ENCODE data around the gene NADK2.
"Not testable (repeated sequence)": the region's sequence is repeated elsewhere in the genome, so short reads cannot be mapped to it uniquely, and the experiment has no call there.

Gene NADK2

DNA sequence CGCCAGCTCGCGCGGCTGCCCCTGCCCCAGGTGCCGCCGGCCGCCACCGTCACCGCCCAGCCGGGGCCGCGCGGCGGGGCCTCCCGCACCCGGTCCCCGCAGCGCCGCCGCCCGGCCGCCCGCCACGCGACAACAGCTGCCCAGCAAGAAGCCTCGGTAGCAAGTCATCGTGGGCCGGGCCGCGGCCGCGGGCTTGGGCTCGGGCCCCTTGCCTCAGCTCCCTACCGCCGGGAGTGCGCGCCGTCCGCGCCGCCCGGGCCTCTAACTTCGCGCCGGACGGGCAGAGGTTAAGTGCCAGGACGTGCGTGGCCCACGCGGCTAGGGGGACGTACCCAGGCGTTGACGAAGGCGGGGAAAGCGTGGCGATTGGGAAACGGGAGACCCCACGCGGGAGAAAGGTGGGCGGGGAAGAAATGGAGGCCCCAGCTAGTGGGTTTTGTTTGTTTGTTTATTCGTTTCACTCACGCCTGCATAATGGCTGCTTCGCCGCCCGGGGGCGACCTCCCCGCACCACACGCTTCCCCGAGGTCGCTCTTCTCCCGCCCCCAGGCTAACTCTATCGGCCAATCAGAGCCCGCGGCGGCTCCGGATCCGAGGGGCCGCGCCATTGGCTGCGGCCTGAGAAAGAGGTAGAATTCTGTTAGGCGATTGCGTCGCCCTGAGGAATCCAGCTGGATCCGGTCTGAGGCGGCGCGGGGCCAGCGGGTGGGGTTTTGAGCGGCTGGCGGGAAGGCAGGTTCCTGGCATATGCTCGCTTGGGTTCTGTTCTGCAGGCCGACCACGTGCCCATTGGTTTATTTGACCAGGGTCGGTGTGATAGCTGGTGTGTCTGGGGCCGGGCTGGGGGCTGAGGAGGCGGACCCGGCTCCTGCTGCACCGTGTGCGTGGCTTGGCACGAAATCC is at the start of gene NADK2:
Gene NADK2 (minus strand): TSS at position 295 of the 903 bp plus-strand sequence. CDS start 127 bp downstream, at position 168.
- no peaks in the 10 kb centered on the region for H3K36me3 ChIP-seq (ENCODE audit: control insufficient read depth in 2 of 2, insufficient read depth in 2 of 2, low read length in 2 of 2)
- peak within 1 kb of the TSS; percentile 93 to 94 for H3K9ac ChIP-seq (ENCODE audit: low read length in 2 of 2)
- peak within 1 kb of the TSS; percentile 71 to 88 for H3K4me3 ChIP-seq (ENCODE audit: low read length in 2 of 2)
- no peaks in the 10 kb centered on the region for H3K27me3 ChIP-seq (ENCODE audit: control insufficient read depth in 1 of 2, insufficient read depth in 2 of 2, low read length in 2 of 2)
- no peaks in the 10 kb centered on the region for H3K9me3 ChIP-seq (ENCODE audit: control insufficient read depth in 2 of 2, low read length in 2 of 2)
- peak within 1 kb of the TSS; percentile 93 for H3K27ac ChIP-seq (ENCODE audit: low read length)
- peaks cover 25% of the 10 kb centered on the region for H3K4me1 ChIP-seq (ENCODE audit: control insufficient read depth, insufficient read depth, low read length)

GRCh38 chr5:36285837-36286615 is 44.3 kb upstream of the NADK2 start:
- H3K27me3 ChIP-seq (ENCODE audit: control insufficient read depth in 1 of 2, insufficient read depth in 2 of 2, low read length in 2 of 2) = no peaks in the 10 kb centered on the region
- no peaks in the 10 kb centered on the region for H3K36me3 ChIP-seq (ENCODE audit: control insufficient read depth in 2 of 2, insufficient read depth in 2 of 2, low read length in 2 of 2)
- H3K4me3 ChIP-seq (ENCODE audit: low read length in 2 of 2) = no peak overlapping the region
- no peaks in the 10 kb centered on the region for H3K9me3 ChIP-seq (ENCODE audit: control insufficient read depth in 2 of 2, low read length in 2 of 2)
- no peak overlapping the region for H3K9ac ChIP-seq (ENCODE audit: low read length in 2 of 2)
- no peaks in the 10 kb centered on the region for H3K4me1 ChIP-seq (ENCODE audit: control insufficient read depth, insufficient read depth, low read length)
- H3K27ac ChIP-seq (ENCODE audit: low read length) = no peak overlapping the region

GRCh38 chr5:36283775-36284174 is 42.0 kb upstream of the NADK2 start:
- not testable (repeated sequence) for H3K9ac ChIP-seq (ENCODE audit: low read length in 2 of 2); H3K27me3 ChIP-seq (ENCODE audit: control insufficient read depth in 1 of 2, insufficient read depth in 2 of 2, low read length in 2 of 2); H3K9me3 ChIP-seq (ENCODE audit: control insufficient read depth in 2 of 2, low read length in 2 of 2); H3K4me3 ChIP-seq (ENCODE audit: low read length in 2 of 2); H3K4me1 ChIP-seq (ENCODE audit: control insufficient read depth, insufficient read depth, low read length); H3K36me3 ChIP-seq (ENCODE audit: control insufficient read depth in 2 of 2, insufficient read depth in 2 of 2, low read length in 2 of 2); H3K27ac ChIP-seq (ENCODE audit: low read length)

DNA sequence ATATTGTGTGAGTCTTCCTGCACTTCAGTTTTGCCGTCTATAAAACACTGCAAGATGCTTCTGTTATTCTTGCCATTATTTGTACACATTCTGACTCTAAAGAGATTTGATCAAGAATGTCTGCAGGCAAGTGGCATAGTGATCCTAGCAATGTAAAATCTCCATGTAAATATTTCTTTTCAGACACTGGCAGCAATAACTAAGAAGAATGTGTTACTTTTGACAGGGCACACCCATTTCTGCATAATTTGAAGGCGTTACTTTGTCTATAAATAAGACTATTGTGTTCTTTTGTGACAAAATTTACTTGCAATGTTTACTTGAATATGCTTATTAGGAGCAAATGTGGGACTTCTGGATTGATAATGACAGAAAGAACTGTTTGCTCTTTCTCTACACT is 39.9 kb upstream of the NADK2 start:
- Histone ChIP-seq H3K9me3 (ENCODE audit: control insufficient read depth in 2 of 2, low read length in 2 of 2) (no peaks in the 10 kb centered on the region), H3K4me1 (ENCODE audit: control insufficient read depth, insufficient read depth, low read length) (no peaks in the 10 kb centered on the region), H3K4me3 (ENCODE audit: low read length in 2 of 2) (no peak overlapping the region), H3K27me3 (ENCODE audit: control insufficient read depth in 1 of 2, insufficient read depth in 2 of 2, low read length in 2 of 2) (no peaks in the 10 kb centered on the region), H3K27ac (ENCODE audit: low read length) (no peak overlapping the region), H3K9ac (ENCODE audit: low read length in 2 of 2) (no peak overlapping the region), H3K36me3 (ENCODE audit: control insufficient read depth in 2 of 2, insufficient read depth in 2 of 2, low read length in 2 of 2) (no peaks in the 10 kb centered on the region)

DNA sequence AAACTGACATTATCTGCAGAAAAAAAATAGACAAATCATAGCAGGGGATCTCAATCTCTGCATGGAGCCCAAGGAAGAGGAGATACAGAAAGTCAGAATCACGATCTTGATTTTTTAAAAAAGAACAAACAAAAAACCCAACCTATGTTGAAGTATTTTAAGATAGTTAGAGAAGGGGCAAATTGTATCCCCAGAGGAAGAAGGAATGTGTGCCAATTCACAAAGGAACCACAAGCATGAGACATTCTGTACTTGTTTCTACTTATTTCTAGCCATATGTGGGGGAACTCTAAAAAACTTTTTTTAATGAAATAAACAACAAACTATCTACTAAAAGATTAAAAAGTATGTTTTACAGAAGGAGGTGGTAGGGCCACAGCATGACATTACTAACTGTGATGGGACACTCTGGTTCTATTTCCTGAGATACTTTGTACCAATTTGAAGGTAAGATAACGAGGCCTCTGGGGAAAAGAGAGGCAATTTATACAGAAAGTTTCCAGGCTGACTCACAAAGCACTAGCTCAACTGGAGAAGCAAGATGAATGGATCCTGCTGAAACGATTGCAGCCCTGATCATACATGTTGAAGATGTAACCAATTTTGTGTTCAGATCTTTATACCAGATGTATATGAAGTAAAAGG is 37.5 kb upstream of the NADK2 start:
- Histone ChIP-seq H3K27me3 (ENCODE audit: control insufficient read depth in 1 of 2, insufficient read depth in 2 of 2, low read length in 2 of 2) (no peaks in the 10 kb centered on the region), H3K9ac (ENCODE audit: low read length in 2 of 2) (no peak overlapping the region), H3K36me3 (ENCODE audit: control insufficient read depth in 2 of 2, insufficient read depth in 2 of 2, low read length in 2 of 2) (no peaks in the 10 kb centered on the region), H3K9me3 (ENCODE audit: control insufficient read depth in 2 of 2, low read length in 2 of 2) (no peaks in the 10 kb centered on the region), H3K4me1 (ENCODE audit: control insufficient read depth, insufficient read depth, low read length) (no peaks in the 10 kb centered on the region), H3K27ac (ENCODE audit: low read length) (no peak overlapping the region), H3K4me3 (ENCODE audit: low read length in 2 of 2) (no peak overlapping the region)

- H3K27me3 ChIP-seq (ENCODE audit: control insufficient read depth in 1 of 2, insufficient read depth in 2 of 2, low read length in 2 of 2) = no peaks in the 10 kb centered on the region
- no peak overlapping the region for H3K27ac ChIP-seq (ENCODE audit: low read length)
- H3K9me3 ChIP-seq (ENCODE audit: control insufficient read depth in 2 of 2, low read length in 2 of 2) = no peaks in the 10 kb centered on the region
- H3K4me1 ChIP-seq (ENCODE audit: control insufficient read depth, insufficient read depth, low read length) = peaks cover 2% of the 10 kb centered on the region
- no peak overlapping the region for H3K9ac ChIP-seq (ENCODE audit: low read length in 2 of 2)
- no peak overlapping the region for H3K4me3 ChIP-seq (ENCODE audit: low read length in 2 of 2)
- H3K36me3 ChIP-seq (ENCODE audit: control insufficient read depth in 2 of 2, insufficient read depth in 2 of 2, low read length in 2 of 2) = no peaks in the 10 kb centered on the region
Observed at GRCh38 chr5:36277521-36278176, 35.9 kb upstream of the NADK2 start.

GRCh38 chr5:36276864-36277263 is 35.1 kb upstream of the NADK2 start:
- Histone ChIP-seq H3K9me3 (ENCODE audit: control insufficient read depth in 2 of 2, low read length in 2 of 2) (no peaks in the 10 kb centered on the region), H3K4me1 (ENCODE audit: control insufficient read depth, insufficient read depth, low read length) (peaks cover 2% of the 10 kb centered on the region), H3K4me3 (ENCODE audit: low read length in 2 of 2) (no peak overlapping the region), H3K9ac (ENCODE audit: low read length in 2 of 2) (no peak overlapping the region), H3K36me3 (ENCODE audit: control insufficient read depth in 2 of 2, insufficient read depth in 2 of 2, low read length in 2 of 2) (no peaks in the 10 kb centered on the region), H3K27ac (ENCODE audit: low read length) (no peak overlapping the region), H3K27me3 (ENCODE audit: control insufficient read depth in 1 of 2, insufficient read depth in 2 of 2, low read length in 2 of 2) (no peaks in the 10 kb centered on the region)

DNA sequence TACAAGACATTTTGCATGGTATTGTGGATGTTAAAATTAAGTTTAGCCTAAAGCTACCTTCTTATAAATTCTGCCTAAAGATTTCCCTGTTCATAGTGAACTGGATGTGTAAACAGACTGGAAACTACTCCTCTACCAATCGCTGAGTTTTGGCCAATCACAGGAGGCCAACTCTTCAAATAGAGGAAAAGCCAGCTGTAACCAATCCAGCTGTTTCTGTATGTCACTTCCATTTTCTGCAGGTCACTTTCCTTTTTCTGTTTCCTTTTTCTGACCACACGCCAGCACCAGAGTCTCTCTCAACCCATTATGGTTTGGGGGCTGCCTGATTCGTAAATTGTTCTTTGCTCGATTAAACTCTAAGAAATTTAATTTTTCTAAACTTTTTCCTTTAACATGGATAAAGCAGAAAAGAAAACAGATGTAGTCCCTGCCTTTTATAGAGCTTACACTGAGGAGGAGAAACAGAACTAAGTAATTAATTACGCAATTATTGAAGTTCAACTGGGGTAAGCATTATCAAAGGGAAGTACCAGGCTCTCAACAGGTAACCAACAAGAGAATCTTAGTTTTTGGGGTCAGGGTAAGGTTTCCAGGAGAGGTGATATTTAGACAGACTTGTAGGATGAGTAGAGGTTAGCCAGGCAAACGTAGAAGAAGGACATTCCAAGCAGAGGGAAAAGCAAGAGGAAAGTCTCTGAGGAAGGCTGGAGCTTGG is 32.2 kb upstream of the NADK2 start:
- no peaks in the 10 kb centered on the region for H3K27me3 ChIP-seq (ENCODE audit: control insufficient read depth in 1 of 2, insufficient read depth in 2 of 2, low read length in 2 of 2)
- no peaks in the 10 kb centered on the region for H3K9me3 ChIP-seq (ENCODE audit: control insufficient read depth in 2 of 2, low read length in 2 of 2)
- H3K36me3 ChIP-seq (ENCODE audit: control insufficient read depth in 2 of 2, insufficient read depth in 2 of 2, low read length in 2 of 2) = no peaks in the 10 kb centered on the region
- no peak overlapping the region for H3K9ac ChIP-seq (ENCODE audit: low read length in 2 of 2)
- H3K4me1 ChIP-seq (ENCODE audit: control insufficient read depth, insufficient read depth, low read length) = peaks cover 2% of the 10 kb centered on the region
- no peak overlapping the region for H3K4me3 ChIP-seq (ENCODE audit: low read length in 2 of 2)
- no peak overlapping the region for H3K27ac ChIP-seq (ENCODE audit: low read length)

DNA sequence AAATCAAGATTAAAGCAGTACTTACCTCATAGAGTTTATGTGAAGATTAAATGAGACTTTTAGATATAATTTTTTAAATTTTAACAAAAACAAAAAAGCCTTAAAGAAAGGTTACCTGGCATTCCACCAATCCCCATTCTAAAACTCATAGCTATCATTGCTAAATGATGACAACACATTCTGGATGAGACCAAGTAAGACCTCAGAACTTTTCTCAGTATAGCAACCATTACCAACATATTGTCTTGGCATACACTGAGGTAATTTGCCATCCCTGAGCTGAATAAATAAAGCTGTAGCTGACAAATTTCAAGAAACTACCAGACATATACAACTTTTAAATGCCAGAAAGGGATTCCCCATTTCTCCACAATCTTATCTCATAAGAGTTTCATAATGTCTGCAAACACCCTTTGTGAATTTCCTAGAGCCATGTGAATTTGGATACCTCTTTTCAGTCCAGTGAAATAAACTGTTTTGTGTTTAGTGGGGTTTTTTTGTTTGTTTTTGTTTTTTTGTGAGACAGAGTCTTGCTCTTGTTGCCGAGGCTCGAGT is 30.5 kb upstream of the NADK2 start:
- H3K9ac ChIP-seq (ENCODE audit: low read length in 2 of 2) = no peak overlapping the region
- no peak overlapping the region for H3K27ac ChIP-seq (ENCODE audit: low read length)
- no peaks in the 10 kb centered on the region for H3K9me3 ChIP-seq (ENCODE audit: control insufficient read depth in 2 of 2, low read length in 2 of 2)
- no peak overlapping the region for H3K4me3 ChIP-seq (ENCODE audit: low read length in 2 of 2)
- H3K36me3 ChIP-seq (ENCODE audit: control insufficient read depth in 2 of 2, insufficient read depth in 2 of 2, low read length in 2 of 2) = no peaks in the 10 kb centered on the region
- peaks cover 2% of the 10 kb centered on the region for H3K4me1 ChIP-seq (ENCODE audit: control insufficient read depth, insufficient read depth, low read length)
- no peaks in the 10 kb centered on the region for H3K27me3 ChIP-seq (ENCODE audit: control insufficient read depth in 1 of 2, insufficient read depth in 2 of 2, low read length in 2 of 2)

All from stomach smooth muscle (tissue), 2 donors.